LNCAP (cell line): ENCODE measurements around the gene DYRK1A.

Source experiments
- CTCF ChIP-seq: fragments of 450-650 bp; IDR thresholded peaks from 2 replicates; pipeline ENCODE4 v1.5.1; 2017; ENCODE audit warnings: mild to moderate bottlenecking

The DYRK1A gene

GRCh38 chr21:37383784-37384311, 17.3 kb downstream of the DYRK1A start:
- no peak for TF ChIP-seq CTCF

GRCh38 chr21:37384416-37384815, 17.8 kb downstream of the DYRK1A start:
- TF ChIP-seq CTCF: no peak

GRCh38 chr21:37385179-37385765, 18.7 kb downstream of the DYRK1A start:
- TF ChIP-seq CTCF: no peak

GRCh38 chr21:37386151-37386550, 19.6 kb downstream of the DYRK1A start:
- no peak for TF ChIP-seq CTCF

- TF ChIP-seq CTCF: no peak
Measured at GRCh38 chr21:37389456-37389855, 22.9 kb downstream of the DYRK1A start.

GRCh38 chr21:37391666-37392065, 25.1 kb downstream of the DYRK1A start:
- no peak for TF ChIP-seq CTCF

GRCh38 chr21:37392441-37392840, 25.9 kb downstream of the DYRK1A start:
- no peak for TF ChIP-seq CTCF

- TF ChIP-seq CTCF: no peak
Measured at GRCh38 chr21:37393030-37393429, 26.5 kb downstream of the DYRK1A start.
